Hepatocyte (in vitro differentiated cells): ENCODE data around the gene ZGPAT.
"Not testable (repeated sequence)": the region's sequence is repeated elsewhere in the genome, so short reads cannot be mapped to it uniquely, and the experiment has no call there.

Experiments used
- CTCF ChIP-seq: fragments of 200-600 bp; sonication (generic); IDR thresholded peaks from 2 replicates; pipeline ENCODE4 v1.5.1; 2016; ENCODE audit warnings: antibody characterized with exemption, mild to moderate bottlenecking; ENCODE audit not compliant: poor library complexity
- EZH2 ChIP-seq: fragments of 200-600 bp; sonication (generic); IDR thresholded peaks from 2 replicates; pipeline ENCODE4 v1.6.1; 2016; ENCODE audit warnings: antibody characterized with exemption, mild to moderate bottlenecking, borderline replicate concordance
- EZH2phosphoT487 ChIP-seq: fragments of 200-600 bp; sonication (generic); IDR thresholded peaks from one replicate; pipeline ENCODE4 v1.6.1; 2018; ENCODE audit warnings: antibody characterized with exemption, mild to moderate bottlenecking, low read depth, moderate library complexity; ENCODE audit not compliant: unreplicated experiment, severe bottlenecking

- not testable (repeated sequence) for TF ChIP-seq EZH2, CTCF, EZH2phosphoT487
Measured at GRCh38 chr20:63722967-63723622, 15.3 kb downstream of the ZGPAT start.
